H9 (cell line): ENCODE data around the gene PRKAR2A. TPM values are rescaled to one million over a fixed set of nuclear protein-coding genes. Genes with fewer than 3 reads are reported as not detected.
"Not testable (repeated sequence)": the region's sequence is repeated elsewhere in the genome, so short reads cannot be mapped to it uniquely, and the experiment has no call there.

Experiments
- DNase-seq: peaks from one replicate; pipeline ENCODE4 v3.0.0-alpha.2; 2017
- H2AFZ ChIP-seq: one replicate; pipeline ENCODE4 v1.6.1; 2013; ENCODE audit warnings: mild to moderate bottlenecking, low read length, control low read depth, moderate library complexity
- H2AK5ac ChIP-seq: 2 replicates; pipeline ENCODE4 v1.6.1; 2013; ENCODE audit warnings: low read length, control low read depth, mixed read lengths; ENCODE audit not compliant: insufficient read length
- H2BK120ac ChIP-seq: one replicate; pipeline ENCODE4 v1.6.1; 2013; ENCODE audit warnings: low read depth, mild to moderate bottlenecking, low read length, control low read depth, inconsistent platforms; ENCODE audit not compliant: poor library complexity, severe bottlenecking
- H2BK12ac ChIP-seq: 2 replicates; pipeline ENCODE4 v1.6.1; 2013; ENCODE audit warnings: low read length, control low read depth, mixed read lengths, low read depth; ENCODE audit not compliant: insufficient read length
- H2BK15ac ChIP-seq: 2 replicates; pipeline ENCODE4 v1.6.1; 2013; ENCODE audit warnings: low read depth, low read length, control low read depth
- H2BK20ac ChIP-seq: one replicate; pipeline ENCODE4 v1.6.1; 2013; ENCODE audit warnings: low read depth, mild to moderate bottlenecking, low read length, control low read depth, inconsistent platforms; ENCODE audit not compliant: poor library complexity, severe bottlenecking
- H2BK5ac ChIP-seq: 2 replicates; pipeline ENCODE4 v1.6.1; 2013; ENCODE audit warnings: low read length, control low read depth, mixed read lengths; ENCODE audit not compliant: insufficient read length
- H3K14ac ChIP-seq: 2 replicates; pipeline ENCODE4 v1.6.1; 2013; ENCODE audit warnings: low read length, control low read depth; ENCODE audit not compliant: insufficient read depth
- H3K18ac ChIP-seq: 2 replicates; pipeline ENCODE4 v1.6.1; 2013; ENCODE audit warnings: low read depth, mild to moderate bottlenecking, mixed read lengths, low read length, control low read depth; ENCODE audit not compliant: insufficient read length
- H3K23ac ChIP-seq: 2 replicates; pipeline ENCODE4 v1.6.1; 2013; ENCODE audit warnings: low read length, control low read depth, mixed read lengths, low read depth; ENCODE audit not compliant: insufficient read length
- H3K23me2 ChIP-seq: 2 replicates; pipeline ENCODE4 v1.6.1; 2013; ENCODE audit warnings: low read depth, mild to moderate bottlenecking, mixed read lengths, low read length, control low read depth; ENCODE audit not compliant: insufficient read length, poor library complexity, severe bottlenecking
- H3K27ac ChIP-seq: 2 replicates; pipeline ENCODE4 v1.5.1; 2013; ENCODE audit warnings: low read length, control low read depth, mixed read lengths, low read depth; ENCODE audit not compliant: insufficient read length
- H3K27me3 ChIP-seq: 2 replicates; pipeline ENCODE4 v1.6.1; 2013; ENCODE audit warnings: low read length, control low read depth, inconsistent platforms; ENCODE audit not compliant: insufficient read depth
- H3K4ac ChIP-seq: 2 replicates; pipeline ENCODE4 v1.6.1; 2013; ENCODE audit warnings: low read depth, mild to moderate bottlenecking, control low read depth, inconsistent platforms, low read length, moderate library complexity
- H3K4me1 ChIP-seq: 2 replicates; pipeline ENCODE4 v1.6.1; 2013; ENCODE audit warnings: low read length, control low read depth, inconsistent platforms; ENCODE audit not compliant: insufficient read depth
- H3K4me2 ChIP-seq: 2 replicates; pipeline ENCODE4 v1.6.1; 2013; ENCODE audit warnings: low read length, control low read depth, mixed read lengths; ENCODE audit not compliant: insufficient read length, insufficient read depth
- H3K56ac ChIP-seq: 2 replicates; pipeline ENCODE4 v1.6.1; 2013; ENCODE audit warnings: low read depth, mild to moderate bottlenecking, mixed read lengths, low read length, control low read depth; ENCODE audit not compliant: insufficient read length
- H3K79me1 ChIP-seq: 2 replicates; pipeline ENCODE4 v1.6.1; 2013; ENCODE audit warnings: low read depth, mild to moderate bottlenecking, moderate library complexity, low read length, control low read depth, inconsistent platforms; ENCODE audit not compliant: insufficient read depth, poor library complexity, severe bottlenecking
- H3K79me2 ChIP-seq: 2 replicates; pipeline ENCODE4 v1.6.1; 2013; ENCODE audit warnings: low read length, control low read depth, inconsistent platforms; ENCODE audit not compliant: insufficient read depth
- H3K9ac ChIP-seq: 2 replicates; pipeline ENCODE4 v1.6.1; 2013; ENCODE audit warnings: low read length, control low read depth, mixed read lengths; ENCODE audit not compliant: insufficient read length; ENCODE audit errors: extremely low read depth
- H3K9me3 ChIP-seq: one replicate; pipeline ENCODE4 v1.6.1; 2013; ENCODE audit warnings: low read depth, low read length, inconsistent platforms; ENCODE audit not compliant: control insufficient read depth
- H3T11ph ChIP-seq: one replicate; pipeline ENCODE4 v1.6.1; 2013; ENCODE audit warnings: mild to moderate bottlenecking, low read length, control low read depth, inconsistent platforms
- H4K20me1 ChIP-seq: one replicate; pipeline ENCODE4 v1.6.1; 2013; ENCODE audit not compliant: control insufficient read depth, insufficient read length, insufficient read depth
- H4K5ac ChIP-seq: 2 replicates; pipeline ENCODE4 v1.6.1; 2013; ENCODE audit warnings: low read depth, mild to moderate bottlenecking, mixed read lengths, low read length, control low read depth; ENCODE audit not compliant: insufficient read length
- H4K8ac ChIP-seq: replicated peaks from 2 replicates; pipeline ENCODE4 v1.6.1; 2013; ENCODE audit warnings: low read length, control low read depth, mixed read lengths, low read depth; ENCODE audit not compliant: insufficient read length
- H4K91ac ChIP-seq: 2 replicates; pipeline ENCODE4 v1.6.1; 2013; ENCODE audit warnings: low read depth, mild to moderate bottlenecking, moderate library complexity, mixed read lengths, low read length, control low read depth; ENCODE audit not compliant: insufficient read length
- H3K27ac Mint-ChIP-seq, 3 experiments: 2 replicates in 2 of 3; 3 replicates in 1 of 3; pipeline ENCODE4 v1.8.0; 2020 to 2021; ENCODE audit warnings: mixed read lengths in 3 of 3, mild to moderate bottlenecking in 1 of 3, moderate library complexity in 1 of 3
- H3K27me3 Mint-ChIP-seq: 2 replicates; pipeline ENCODE4 v1.8.0; 2021; ENCODE audit warnings: low read depth, mild to moderate bottlenecking, moderate library complexity, mixed read lengths
- H3K36me3 Mint-ChIP-seq, 3 experiments: 2 replicates in 2 of 3; 3 replicates in 1 of 3; pipeline ENCODE4 v1.8.0; 2020 to 2021; ENCODE audit warnings: low read depth in 3 of 3, mixed read lengths in 3 of 3; ENCODE audit not compliant: insufficient read depth in 1 of 3
- H3K4me1 Mint-ChIP-seq, 2 experiments: 2 replicates each; pipeline ENCODE4 v1.8.0; 2020; ENCODE audit warnings: mixed read lengths in 2 of 2
- H3K4me3 Mint-ChIP-seq, 2 experiments: 2 replicates in 1 of 2; 3 replicates in 1 of 2; pipeline ENCODE4 v1.8.0; 2020 to 2021; ENCODE audit warnings: mild to moderate bottlenecking in 2 of 2, mixed read lengths in 2 of 2, moderate library complexity in 1 of 2
- H3K9me3 Mint-ChIP-seq, 2 experiments: 2 replicates in 1 of 2; 3 replicates in 1 of 2; pipeline ENCODE4 v1.8.0; 2020; ENCODE audit warnings: mild to moderate bottlenecking in 2 of 2, mixed read lengths in 2 of 2, moderate library complexity in 1 of 2
- WGBS: extraction: QIAGEN DNeasy Blood & Tissue Kit; methylation state at CpG from one replicate; pipeline ENCODE4 v1.1.7; 2013; ENCODE audit warnings: missing lambda C conversion rate, low lambda C conversion rate, mixed read lengths; ENCODE audit not compliant: insufficient read length; ENCODE audit errors: extremely low coverage; 5-methylcytosine and 5-hydroxymethylcytosine counted together
- total RNA-seq: library from RNA; stranded (reverse); gene quantifications from 2 replicates; pipeline ENCODE4 v1.2.1, GENCODE V29; 2021

Gene PRKAR2A
- total RNA-seq, 1 experiment from 2014 or later = 39.1 TPM

DNA sequence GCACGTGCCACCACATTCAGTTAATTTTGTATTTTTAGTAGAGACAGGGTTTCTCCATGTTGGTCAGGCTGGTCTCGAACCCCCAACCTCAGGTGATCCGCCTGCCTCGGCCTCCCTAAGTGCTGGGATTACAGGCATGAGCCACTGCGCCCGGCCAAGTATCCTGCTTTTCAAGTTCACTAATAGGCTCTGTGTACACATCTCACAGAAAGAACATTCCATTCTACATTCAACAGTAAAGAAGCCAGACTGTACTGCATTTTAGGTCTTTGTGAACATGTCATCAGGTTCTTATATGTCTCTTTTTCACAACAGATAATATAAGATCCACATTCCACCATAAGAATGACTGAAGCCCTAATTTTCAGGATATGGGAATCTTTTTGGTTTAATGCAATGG, 88.1 kb downstream of the PRKAR2A start:
- not testable (repeated sequence) for H3K79me1 ChIP-seq, H2BK15ac ChIP-seq, H3K23ac ChIP-seq, H2AFZ ChIP-seq, H3K14ac ChIP-seq, H3K9ac ChIP-seq, H2BK5ac ChIP-seq, H3K27ac Mint-ChIP-seq, H3K27me3 ChIP-seq, H4K20me1 ChIP-seq, H3K4me2 ChIP-seq, H2BK120ac ChIP-seq, H4K8ac ChIP-seq, H2BK12ac ChIP-seq, H4K5ac ChIP-seq, DNase-seq, H3K4me3 Mint-ChIP-seq, H3K9me3 Mint-ChIP-seq, H3K36me3 Mint-ChIP-seq, H3K79me2 ChIP-seq, H3K4ac ChIP-seq, H3K4me1 Mint-ChIP-seq, H2BK20ac ChIP-seq, H3K18ac ChIP-seq, H2AK5ac ChIP-seq, H3T11ph ChIP-seq, H3K9me3 ChIP-seq, H3K56ac ChIP-seq, H3K27me3 Mint-ChIP-seq, H3K4me1 ChIP-seq, H3K23me2 ChIP-seq, H4K91ac ChIP-seq, H3K27ac ChIP-seq
- no CpG with 5 or more reads among the region's 6 CpGs for WGBS
